IPS-15b (cell line): ENCODE results near the gene SLC25A26.
"Not testable (repeated sequence)": the region's sequence is repeated elsewhere in the genome, so short reads cannot be mapped to it uniquely, and the experiment has no call there.

Source experiments
- H3K27me3 ChIP-seq: one replicate; pipeline ENCODE4 v1.6.1; 2013; ENCODE audit warnings: low read length; ENCODE audit not compliant: control insufficient read depth, insufficient read depth
- H3K36me3 ChIP-seq: one replicate; pipeline ENCODE4 v1.6.1; 2013; ENCODE audit warnings: low read length; ENCODE audit not compliant: control insufficient read depth, insufficient read depth
- H3K4me1 ChIP-seq: one replicate; pipeline ENCODE4 v1.6.1; 2013; ENCODE audit warnings: mild to moderate bottlenecking, low read length; ENCODE audit not compliant: control insufficient read depth, insufficient read depth
- H3K4me3 ChIP-seq: one replicate; pipeline ENCODE4 v1.5.1; 2013; ENCODE audit warnings: low read depth, low read length
- H3K9ac ChIP-seq: one replicate; pipeline ENCODE4 v1.6.1; 2013; ENCODE audit warnings: low read depth, mild to moderate bottlenecking, low read length
- H3K9me3 ChIP-seq: one replicate; pipeline ENCODE4 v1.6.1; 2013; ENCODE audit warnings: mild to moderate bottlenecking, low read length; ENCODE audit not compliant: control insufficient read depth, insufficient read depth

SLC25A26 gene

DNA sequence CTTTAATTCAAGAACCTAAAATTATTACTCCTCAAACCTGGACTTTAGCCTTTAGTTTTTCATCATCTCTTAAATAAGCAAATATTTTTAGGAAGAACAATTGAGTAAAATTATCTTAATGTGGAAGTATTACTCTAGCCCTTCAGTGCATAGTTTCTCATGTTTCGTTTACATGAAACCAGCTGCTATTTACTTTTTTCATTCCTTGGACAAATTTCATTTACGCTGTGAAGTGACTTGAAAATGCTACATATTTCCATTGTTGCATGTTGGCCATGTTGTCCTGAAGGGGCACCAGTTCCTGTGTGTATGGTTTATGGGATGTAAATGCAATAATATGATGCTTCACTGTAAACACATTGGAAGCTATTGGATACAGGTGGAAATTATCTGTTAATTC is 49.9 kb downstream of the SLC25A26 start:
- no peaks in the 10 kb centered on the region for H3K27me3 ChIP-seq

DNA sequence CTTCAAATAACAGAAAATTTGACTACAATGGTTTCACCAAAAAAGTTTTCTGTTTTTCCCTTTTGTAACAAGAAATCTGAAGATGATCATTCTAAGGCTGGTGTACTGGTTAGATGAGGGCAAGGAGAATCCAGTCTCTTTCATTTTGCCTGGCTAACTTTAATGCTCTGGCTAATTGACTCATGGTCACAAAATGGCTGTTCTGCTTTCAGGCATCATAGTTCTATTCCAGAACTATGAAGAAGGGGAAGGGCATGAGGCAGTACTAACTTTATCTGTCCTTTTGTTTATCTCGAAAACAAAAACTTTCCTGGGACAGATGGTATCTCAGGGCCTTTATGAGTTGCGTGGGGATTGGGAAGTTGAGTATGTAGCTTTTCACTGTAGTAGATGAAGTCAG is 50.4 kb downstream of the SLC25A26 start:
- H3K27me3 ChIP-seq: no peaks in the 10 kb centered on the region
- H3K4me3 ChIP-seq: no peak overlapping the region
- no peak overlapping the region for H3K9ac ChIP-seq
- H3K4me1 ChIP-seq: no peaks in the 10 kb centered on the region
- H3K36me3 ChIP-seq: no peaks in the 10 kb centered on the region
- no peaks in the 10 kb centered on the region for H3K9me3 ChIP-seq

More for the DNA sequence above, 49.9 kb downstream of the SLC25A26 start:
- no peaks in the 10 kb centered on the region for H3K4me1 ChIP-seq
- H3K36me3 ChIP-seq: no peaks in the 10 kb centered on the region
- no peaks in the 10 kb centered on the region for H3K9me3 ChIP-seq
- no peak overlapping the region for H3K4me3 ChIP-seq
- no peak overlapping the region for H3K9ac ChIP-seq

DNA sequence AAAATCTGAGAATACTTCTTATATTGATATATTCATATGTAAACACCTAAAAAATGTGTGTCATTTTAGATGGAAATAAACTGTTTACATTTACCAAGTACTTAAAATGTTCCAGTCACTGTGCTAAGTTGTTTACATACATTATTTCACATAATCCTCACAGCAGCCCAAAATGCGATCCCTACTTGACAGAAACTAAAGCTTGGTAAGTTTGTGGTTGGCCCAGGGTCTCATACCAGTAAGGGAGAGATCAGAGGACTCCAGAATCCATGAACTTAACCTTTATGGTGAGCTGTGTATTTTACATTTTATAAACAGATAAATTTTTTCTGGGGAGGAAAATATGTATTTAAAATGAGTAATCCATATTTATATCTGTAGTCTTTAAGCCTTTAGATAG is 51.2 kb downstream of the SLC25A26 start:
- no peaks in the 10 kb centered on the region for H3K27me3 ChIP-seq
- H3K9me3 ChIP-seq: no peaks in the 10 kb centered on the region
- H3K36me3 ChIP-seq: no peaks in the 10 kb centered on the region
- no peak overlapping the region for H3K9ac ChIP-seq
- H3K4me1 ChIP-seq: no peaks in the 10 kb centered on the region
- no peak overlapping the region for H3K4me3 ChIP-seq

DNA sequence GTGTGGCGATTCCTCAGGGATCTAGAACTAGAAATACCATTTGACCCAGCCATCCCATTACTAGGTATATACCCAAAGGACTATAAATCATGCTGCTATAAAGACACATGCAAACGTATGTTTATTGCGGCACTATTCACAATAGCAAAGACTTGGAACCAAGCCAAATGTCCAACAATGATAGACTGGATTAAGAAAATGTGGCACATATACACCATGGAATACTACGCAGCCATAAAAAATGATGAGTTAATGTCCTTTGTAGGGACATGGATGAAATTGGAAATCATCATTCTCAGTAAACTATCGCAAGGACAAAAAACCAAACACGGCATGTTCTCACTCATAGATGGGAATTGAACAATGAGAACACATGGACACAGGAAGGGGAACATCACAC is 54.0 kb downstream of the SLC25A26 start:
- not testable (repeated sequence) for H3K36me3 ChIP-seq, H3K4me3 ChIP-seq, H3K4me1 ChIP-seq, H3K9me3 ChIP-seq, H3K27me3 ChIP-seq, H3K9ac ChIP-seq

DNA sequence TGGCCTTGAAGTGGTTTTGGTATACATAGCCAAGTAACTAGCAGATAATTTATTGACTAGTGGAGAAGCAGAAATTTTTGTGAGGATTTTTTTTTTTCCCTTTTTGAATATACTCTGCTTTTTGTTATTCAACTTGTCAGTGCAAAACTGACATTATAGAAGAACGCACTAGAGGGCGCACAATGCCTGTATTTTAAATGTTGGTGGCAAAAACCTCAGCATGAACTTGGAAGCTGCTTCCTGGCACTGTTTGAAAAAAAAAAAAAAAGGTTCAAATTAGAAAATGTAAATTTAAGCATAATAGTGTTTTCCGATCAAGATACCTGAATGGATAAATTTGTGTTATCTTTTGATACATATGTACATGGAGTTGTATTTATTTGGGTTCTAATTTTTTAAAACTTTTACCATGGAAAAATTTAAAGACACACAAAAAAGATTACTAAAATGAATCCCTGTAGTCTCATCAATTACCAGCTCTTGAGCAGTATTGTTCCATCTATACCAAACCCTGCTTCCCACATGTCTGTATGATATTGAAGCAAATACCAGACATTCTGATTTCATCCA is 56.0 kb downstream of the SLC25A26 start:
- no peaks in the 10 kb centered on the region for H3K4me1 ChIP-seq
- H3K4me3 ChIP-seq: no peak overlapping the region
- H3K9ac ChIP-seq: no peak overlapping the region
- H3K36me3 ChIP-seq: no peaks in the 10 kb centered on the region
- no peaks in the 10 kb centered on the region for H3K27me3 ChIP-seq
- no peaks in the 10 kb centered on the region for H3K9me3 ChIP-seq

DNA sequence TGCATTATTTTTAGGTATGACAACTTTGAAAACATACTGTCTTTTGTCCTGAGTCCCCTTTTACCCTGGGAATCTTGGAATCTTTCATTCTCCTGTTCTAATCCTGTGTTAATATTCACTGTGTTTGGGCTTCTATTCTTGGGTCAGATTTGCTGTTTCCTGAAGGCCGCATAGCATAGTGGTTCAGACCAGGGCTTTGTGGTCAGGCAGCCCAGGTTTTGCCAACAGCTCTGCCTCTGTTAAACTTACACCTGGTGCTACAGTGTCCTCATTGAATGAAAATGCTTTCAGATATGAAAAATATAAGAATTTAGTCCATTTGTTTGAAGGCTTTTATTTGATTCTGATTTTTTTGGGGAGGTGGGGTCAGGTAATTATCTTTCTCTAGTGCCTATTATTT is 58.4 kb downstream of the SLC25A26 start:
- Histone ChIP-seq H3K9me3 (no peaks in the 10 kb centered on the region), H3K36me3 (no peaks in the 10 kb centered on the region), H3K4me3 (no peak overlapping the region), H3K9ac (no peak overlapping the region), H3K4me1 (no peaks in the 10 kb centered on the region), H3K27me3 (no peaks in the 10 kb centered on the region)

DNA sequence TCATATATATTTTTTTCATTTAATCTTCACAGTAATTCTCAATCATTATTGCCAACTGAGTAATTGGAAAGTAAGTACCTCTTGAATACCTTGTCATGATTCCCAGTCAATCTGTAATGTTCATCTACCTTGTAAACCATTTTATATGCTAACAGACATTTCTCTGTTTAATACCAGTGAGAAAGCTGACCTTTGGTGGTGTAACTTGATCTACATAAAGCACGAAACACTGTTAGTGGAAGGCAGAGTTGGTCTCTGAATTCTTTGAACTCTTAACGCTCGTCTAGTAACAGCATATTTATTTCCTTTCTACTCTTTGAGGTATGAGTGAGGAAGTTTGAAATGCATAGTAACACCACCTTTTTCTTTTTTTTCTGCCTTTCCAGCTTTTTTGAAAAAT is 59.5 kb downstream of the SLC25A26 start:
- H3K36me3 ChIP-seq: no peaks in the 10 kb centered on the region
- no peaks in the 10 kb centered on the region for H3K9me3 ChIP-seq
- no peak overlapping the region for H3K9ac ChIP-seq
- H3K4me1 ChIP-seq: no peaks in the 10 kb centered on the region
- H3K27me3 ChIP-seq: no peaks in the 10 kb centered on the region
- H3K4me3 ChIP-seq: no peak overlapping the region

DNA sequence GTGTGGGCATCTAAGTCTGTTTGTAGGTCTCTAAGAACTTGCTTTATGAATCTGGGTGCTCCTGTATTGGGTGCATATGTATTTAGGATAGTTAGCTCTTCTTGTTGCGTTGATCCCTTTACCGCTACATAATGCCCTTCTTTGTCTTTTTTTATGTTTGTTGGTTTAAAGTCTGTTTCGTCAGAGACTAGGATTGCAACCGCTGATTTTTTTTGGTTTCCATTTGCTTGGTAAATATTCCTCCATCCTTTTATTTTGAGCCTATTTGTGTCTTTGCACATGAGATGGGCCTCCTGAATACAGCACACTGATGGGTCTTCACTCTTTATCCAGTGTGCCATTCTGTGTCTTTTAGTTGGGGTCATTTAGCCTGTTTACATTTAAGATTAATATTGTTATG is 71.1 kb downstream of the SLC25A26 start:
- H3K9me3 ChIP-seq, H3K36me3 ChIP-seq, H3K9ac ChIP-seq, H3K27me3 ChIP-seq, H3K4me1 ChIP-seq, H3K4me3 ChIP-seq: not testable (repeated sequence)

DNA sequence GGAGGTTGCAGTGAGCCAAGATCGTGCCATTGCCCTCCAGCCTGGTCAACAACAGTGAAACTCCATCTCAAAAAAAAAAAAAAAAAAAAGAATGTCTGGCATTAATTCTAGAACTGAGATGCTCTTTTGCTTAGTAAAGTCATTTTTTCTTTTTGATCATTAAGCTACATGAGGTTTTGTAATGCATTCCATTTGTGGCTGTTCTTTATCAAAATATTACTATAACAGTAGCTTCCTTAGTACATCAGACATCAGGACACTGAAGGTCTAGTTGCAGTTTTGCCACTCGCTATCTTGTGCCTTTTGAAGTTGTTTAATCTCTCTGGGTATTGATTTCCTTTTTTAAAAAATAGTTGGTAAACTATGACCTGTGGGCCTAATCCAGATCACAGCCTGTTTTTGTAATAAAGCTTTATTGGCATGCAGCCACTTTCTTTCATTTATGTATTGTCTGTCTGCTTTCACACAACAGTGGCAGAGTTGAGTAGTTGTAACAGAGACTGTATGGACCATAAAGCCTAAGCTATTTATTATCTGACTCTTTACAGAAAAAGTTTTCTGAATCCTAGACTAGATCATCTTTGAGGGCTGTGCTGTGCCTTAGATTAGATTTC is 76.6 kb downstream of the SLC25A26 start:
- Histone ChIP-seq H3K9ac (no peak overlapping the region), H3K4me1 (no peaks in the 10 kb centered on the region), H3K4me3 (no peak overlapping the region), H3K27me3 (no peaks in the 10 kb centered on the region), H3K36me3 (no peaks in the 10 kb centered on the region), H3K9me3 (no peaks in the 10 kb centered on the region)

DNA sequence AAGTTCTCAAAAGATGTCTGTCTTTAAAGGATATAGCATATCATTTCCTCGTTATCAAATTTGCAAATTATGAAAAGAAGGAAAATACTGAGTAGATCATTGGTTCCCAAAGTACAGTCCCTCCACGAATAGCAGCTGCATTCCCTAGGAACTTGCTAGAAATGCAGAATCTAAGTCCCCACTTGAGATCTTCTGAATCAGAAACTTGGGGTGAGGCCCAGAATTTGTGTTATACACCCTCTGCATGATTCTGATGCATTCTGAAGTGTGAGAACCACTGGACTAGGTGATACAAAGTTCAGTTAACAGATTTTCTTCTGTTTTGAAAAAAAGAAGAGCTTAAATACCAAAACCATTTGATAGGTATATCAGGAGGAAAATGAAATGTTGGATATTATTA is 77.1 kb downstream of the SLC25A26 start:
- Histone ChIP-seq H3K9me3 (no peaks in the 10 kb centered on the region), H3K4me1 (no peaks in the 10 kb centered on the region), H3K36me3 (no peaks in the 10 kb centered on the region), H3K27me3 (no peaks in the 10 kb centered on the region), H3K4me3 (no peak overlapping the region), H3K9ac (no peak overlapping the region)

DNA sequence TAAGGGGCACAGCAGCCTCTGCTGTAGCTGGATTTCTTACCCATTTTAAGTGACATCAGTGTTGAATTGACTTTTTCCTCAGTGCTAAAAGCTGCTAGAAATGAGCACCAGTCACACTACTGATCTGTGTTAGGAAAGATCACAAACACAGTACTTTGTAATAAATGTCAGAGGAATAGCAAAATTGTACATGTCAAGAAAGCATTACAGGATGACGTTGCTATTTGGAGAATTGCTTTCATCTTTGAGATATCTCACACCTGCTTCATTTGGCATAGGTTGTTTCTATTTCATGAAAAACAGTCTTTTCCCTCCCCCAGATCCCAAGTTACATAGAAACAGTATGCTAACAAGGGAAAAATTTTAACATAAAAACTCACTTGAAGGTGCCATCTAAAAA is 77.8 kb downstream of the SLC25A26 start:
- no peaks in the 10 kb centered on the region for H3K36me3 ChIP-seq
- H3K4me3 ChIP-seq: no peak overlapping the region
- no peaks in the 10 kb centered on the region for H3K27me3 ChIP-seq
- no peaks in the 10 kb centered on the region for H3K4me1 ChIP-seq
- no peak overlapping the region for H3K9ac ChIP-seq
- H3K9me3 ChIP-seq: no peaks in the 10 kb centered on the region

DNA sequence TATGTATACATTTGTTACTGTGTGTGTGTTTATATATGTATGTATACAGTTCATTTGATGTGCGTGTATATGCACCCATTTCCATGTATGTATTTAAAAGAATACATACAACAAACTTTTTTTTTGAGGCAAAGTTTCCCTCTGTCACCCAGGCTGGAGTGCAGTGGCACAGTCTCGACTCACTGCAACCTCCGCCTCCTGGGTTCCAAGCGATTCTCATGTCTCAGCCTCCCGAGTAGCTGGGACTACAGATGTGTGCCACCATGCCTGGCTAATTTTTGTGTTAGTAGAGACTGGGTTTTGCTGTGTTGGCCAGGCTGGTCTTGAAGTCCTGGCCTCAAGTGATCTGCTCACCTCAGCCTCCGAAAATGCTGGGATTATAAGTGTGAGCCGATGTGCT is 78.3 kb downstream of the SLC25A26 start:
- not testable (repeated sequence) for H3K9me3 ChIP-seq, H3K9ac ChIP-seq, H3K27me3 ChIP-seq, H3K36me3 ChIP-seq, H3K4me1 ChIP-seq, H3K4me3 ChIP-seq
